Prostate gland (tissue), 2 donors: ENCODE measurements around the gene RASL10B. TPM values are rescaled to one million over a fixed set of nuclear protein-coding genes. Genes with fewer than 3 reads are reported as not detected.

Experiments used
- DNase-seq: peaks from one replicate; pipeline ENCODE4 v3.0.0-alpha.2; 2019; ENCODE audit warnings: low spot score
- H3K27ac ChIP-seq, 2 donors: fragments of 200-600 bp; sonication (generic); 2 replicates each; pipeline ENCODE4 v1.5.1; 2017 to 2019
- H3K27me3 ChIP-seq: fragments of 200-600 bp; sonication (generic); replicated peaks from 2 replicates; pipeline ENCODE4 v1.5.1; 2019; ENCODE audit not compliant: insufficient read depth
- H3K36me3 ChIP-seq, 2 donors: fragments of 200-600 bp; sonication (generic); 1 replicate in 1 of 2; 2 replicates in 1 of 2; pipeline versions ENCODE4 v1.5.1 to v1.8.1; 2017 to 2019
- H3K4me1 ChIP-seq: fragments of 200-600 bp; sonication (generic); replicated peaks from 2 replicates; pipeline ENCODE4 v1.5.1; 2019
- H3K4me3 ChIP-seq, 2 donors: fragments of 200-600 bp; sonication (generic); 2 replicates each; pipeline ENCODE4 v1.5.1; 2017 to 2019
- H3K9me3 ChIP-seq: fragments of 200-600 bp; sonication (generic); 2 replicates; pipeline ENCODE4 v1.5.1; 2017
- POLR2A ChIP-seq: fragments of 450-650 bp; IDR thresholded peaks from one replicate; pipeline ENCODE4 v1.6.1; 2016; ENCODE audit warnings: antibody characterized with exemption, mild to moderate bottlenecking
- POLR2AphosphoS5 ChIP-seq: sonication (generic); formaldehyde crosslinking; IDR thresholded peaks from one replicate; pipeline ENCODE4 v1.6.1; 2017; ENCODE audit warnings: antibody characterized with exemption
- WGBS: methylation state at CpG from one replicate; pipeline ENCODE4 v1.1.5; 2018; 5-methylcytosine and 5-hydroxymethylcytosine counted together
- intact Hi-C: fragments of 100-400 bp; cut with DNase I; formaldehyde crosslinking; loops from one replicate; pipeline ENCODE4 v1.14.2; 2022
- total RNA-seq, 2 donors: library from RNA; depleted of rRNA; stranded (reverse); fragments of >200 nt; gene quantifications; one replicate each; pipeline ENCODE4 v1.1.0, GENCODE V29; 2016
- TF ChIP-seq, protein P1 (sequence below), 4 experiments: fragments of 200-600 bp in 2 of 4; fragments of 450-650 bp in 2 of 4; sonication (generic) in 2 of 4; IDR thresholded peaks; 1 replicate in 3 of 4; 2 replicates in 1 of 4; pipeline ENCODE4 v1.5.1; 2016 to 2019; ENCODE audit warnings: antibody characterized with exemption in 4 of 4, mild to moderate bottlenecking in 2 of 4, moderate library complexity in 2 of 4

Gene RASL10B
- total RNA-seq, 2 donors from 2014 or later, result 5.4 to 7.2 TPM

DNA sequence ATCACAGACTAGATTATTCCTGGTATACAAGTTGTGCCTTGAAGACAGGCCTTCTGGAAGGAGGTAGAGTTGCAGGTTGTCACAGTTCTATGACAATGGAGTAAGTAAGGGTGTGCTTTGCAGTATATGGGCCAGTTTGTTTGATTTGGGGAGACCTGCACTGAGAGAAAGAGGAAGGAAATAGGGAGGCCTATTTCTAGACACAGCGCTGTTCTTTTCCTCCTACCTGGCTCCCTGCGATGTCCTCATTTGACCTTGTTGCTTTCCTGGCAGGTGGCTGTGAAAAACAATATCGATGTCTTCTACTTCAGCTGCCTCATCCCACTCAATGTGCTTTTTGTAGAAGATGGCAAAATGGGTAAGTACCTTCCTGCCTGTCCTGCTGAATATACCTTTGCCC lies 22.5 kb upstream of the RASL10B start:
- no peak overlapping the region for H3K27ac ChIP-seq
- no peaks in the 10 kb centered on the region for H3K36me3 ChIP-seq
- no peaks in the 10 kb centered on the region for H3K4me1 ChIP-seq
- DNase-seq, result no peak
- intact Hi-C loops, result no loop called here
- H3K9me3 ChIP-seq, result no peaks in the 10 kb centered on the region
- H3K4me3 ChIP-seq, result no peak overlapping the region
- no peak for TF ChIP-seq POLR2AphosphoS5
- no peaks in the 10 kb centered on the region for H3K27me3 ChIP-seq
- WGBS, result 76% methylated on average over 3 of the region's 3 CpGs

DNA sequence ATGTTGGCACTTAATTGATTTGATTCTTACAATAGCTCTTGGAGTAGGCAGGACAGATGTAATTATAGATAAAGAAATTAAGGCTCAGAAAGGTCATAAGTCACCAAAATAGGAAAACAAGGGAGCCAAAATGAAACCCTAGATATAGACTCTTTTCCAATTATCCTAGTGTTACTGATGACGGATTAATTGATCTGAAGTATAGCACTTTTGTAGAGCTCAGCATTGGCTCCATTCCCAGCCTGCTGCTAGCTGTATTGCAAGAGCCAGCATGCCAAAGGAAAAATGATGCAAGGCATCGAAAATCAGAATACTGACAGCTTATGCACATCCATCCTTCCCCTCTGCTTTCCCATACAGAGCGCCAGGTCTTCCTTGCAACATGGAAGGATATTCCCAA lies 21.6 kb upstream of the RASL10B start:
- TF ChIP-seq POLR2A, result no peak
- TF ChIP-seq, protein P1, sequence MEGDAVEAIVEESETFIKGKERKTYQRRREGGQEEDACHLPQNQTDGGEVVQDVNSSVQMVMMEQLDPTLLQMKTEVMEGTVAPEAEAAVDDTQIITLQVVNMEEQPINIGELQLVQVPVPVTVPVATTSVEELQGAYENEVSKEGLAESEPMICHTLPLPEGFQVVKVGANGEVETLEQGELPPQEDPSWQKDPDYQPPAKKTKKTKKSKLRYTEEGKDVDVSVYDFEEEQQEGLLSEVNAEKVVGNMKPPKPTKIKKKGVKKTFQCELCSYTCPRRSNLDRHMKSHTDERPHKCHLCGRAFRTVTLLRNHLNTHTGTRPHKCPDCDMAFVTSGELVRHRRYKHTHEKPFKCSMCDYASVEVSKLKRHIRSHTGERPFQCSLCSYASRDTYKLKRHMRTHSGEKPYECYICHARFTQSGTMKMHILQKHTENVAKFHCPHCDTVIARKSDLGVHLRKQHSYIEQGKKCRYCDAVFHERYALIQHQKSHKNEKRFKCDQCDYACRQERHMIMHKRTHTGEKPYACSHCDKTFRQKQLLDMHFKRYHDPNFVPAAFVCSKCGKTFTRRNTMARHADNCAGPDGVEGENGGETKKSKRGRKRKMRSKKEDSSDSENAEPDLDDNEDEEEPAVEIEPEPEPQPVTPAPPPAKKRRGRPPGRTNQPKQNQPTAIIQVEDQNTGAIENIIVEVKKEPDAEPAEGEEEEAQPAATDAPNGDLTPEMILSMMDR (IDR thresholded peaks at IDR 0.05), result no peak
- no peak for TF ChIP-seq POLR2AphosphoS5
- no peaks in the 10 kb centered on the region for H3K9me3 ChIP-seq
- no peak overlapping the region for H3K4me3 ChIP-seq
- no peaks in the 10 kb centered on the region for H3K36me3 ChIP-seq
- no peaks in the 10 kb centered on the region for H3K4me1 ChIP-seq
- no peak overlapping the region for H3K27ac ChIP-seq
- intact Hi-C loops, result no loop called here
- H3K27me3 ChIP-seq, result no peaks in the 10 kb centered on the region
- no peak for DNase-seq
- 67% methylated on average over 3 of the region's 3 CpGs for WGBS

DNA sequence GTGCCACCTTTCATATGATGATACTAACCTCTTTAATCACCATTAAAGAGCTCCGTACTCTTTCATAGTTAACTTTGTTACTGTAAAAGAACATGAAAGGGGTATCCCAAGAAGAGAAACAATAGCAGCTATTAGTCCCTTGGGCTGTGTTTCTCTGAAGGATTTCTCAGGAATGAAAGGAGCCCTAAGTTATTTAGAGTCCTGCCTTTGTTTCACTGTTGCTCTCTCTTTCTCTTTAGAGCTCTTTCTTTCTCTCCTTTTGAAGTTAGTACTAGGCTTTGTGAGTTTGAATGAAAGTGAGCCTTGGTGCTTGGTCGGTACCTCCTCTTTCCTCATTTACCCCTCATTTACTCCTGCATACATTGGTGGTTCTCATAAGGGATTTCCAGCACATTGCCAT lies 20.5 kb upstream of the RASL10B start:
- no peak for TF ChIP-seq POLR2A
- no peak for TF ChIP-seq POLR2AphosphoS5
- TF ChIP-seq, protein P1 (IDR thresholded peaks at IDR 0.05), result no peak
- no peaks in the 10 kb centered on the region for H3K9me3 ChIP-seq
- no peaks in the 10 kb centered on the region for H3K27me3 ChIP-seq
- intact Hi-C loops, result no loop called here
- H3K4me1 ChIP-seq, result no peaks in the 10 kb centered on the region
- 92% methylated on average over 2 of the region's 2 CpGs for WGBS
- no peak overlapping the region for H3K4me3 ChIP-seq
- no peak for DNase-seq
- H3K27ac ChIP-seq, result no peak overlapping the region
- H3K36me3 ChIP-seq, result no peaks in the 10 kb centered on the region

DNA sequence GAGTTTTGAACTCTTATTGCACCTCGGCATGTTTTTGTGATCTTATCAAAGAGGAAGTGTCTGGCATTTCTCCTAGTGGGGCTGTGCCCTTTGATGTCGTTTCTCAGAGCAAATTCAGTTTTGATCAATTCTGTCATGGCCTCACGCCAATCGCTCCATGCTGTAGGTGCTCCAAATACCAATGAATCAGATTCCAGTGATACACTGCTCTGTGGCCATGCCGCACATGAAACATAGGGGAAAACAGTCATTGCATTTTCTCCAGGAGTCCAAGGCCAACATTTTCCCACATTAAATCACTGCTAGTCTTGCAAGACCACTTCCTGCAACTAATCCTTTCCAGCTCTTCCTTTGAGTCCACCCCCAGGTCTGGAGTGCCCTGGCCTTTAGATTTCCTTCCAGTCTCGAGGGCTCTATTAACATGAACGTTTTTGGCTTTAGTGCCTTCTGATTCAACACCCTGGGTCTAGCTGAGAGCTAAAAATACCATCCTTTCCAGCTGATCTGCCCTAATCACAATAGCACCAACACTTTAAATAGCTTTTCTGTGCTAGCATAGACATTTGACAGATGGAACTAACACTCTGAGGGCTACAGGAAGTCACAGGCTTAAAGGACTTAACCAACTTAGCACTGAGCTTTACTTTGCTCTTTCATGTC lies 18.2 kb upstream of the RASL10B start:
- Histone ChIP-seq H3K36me3 (no peaks in the 10 kb centered on the region), H3K4me1 (peaks cover 3% of the 10 kb centered on the region), H3K9me3 (no peaks in the 10 kb centered on the region), H3K4me3 (no peak overlapping the region), H3K27me3 (no peaks in the 10 kb centered on the region), H3K27ac (peak overlapping the region; percentile 6 to 26)
- WGBS, result 26% methylated on average over 7 of the region's 7 CpGs
- TF ChIP-seq POLR2AphosphoS5 (peak; percentile 48), POLR2A (no peak)
- TF ChIP-seq, protein P1 (IDR thresholded peaks at IDR 0.05), result no peak
- intact Hi-C loops, result no loop called here
- DNase-seq, result no peak

DNA sequence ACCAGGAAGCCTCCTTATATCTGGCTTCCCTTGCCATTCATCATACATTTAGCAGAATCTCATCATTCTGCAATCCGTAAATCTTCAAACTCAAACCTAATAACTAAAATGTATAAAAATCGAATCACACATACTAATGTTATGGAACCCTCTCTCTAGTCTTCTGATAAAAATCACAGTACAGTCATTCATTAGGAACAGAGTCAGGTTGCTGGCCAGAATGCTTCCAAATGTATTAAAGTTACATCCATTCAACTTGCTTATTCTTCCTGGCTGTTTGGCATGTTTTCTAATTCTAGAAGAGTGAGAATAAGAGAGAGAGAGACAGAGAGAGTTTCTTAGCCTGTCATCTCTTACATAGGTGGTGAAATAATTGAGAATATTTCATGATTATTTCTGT lies 16.5 kb upstream of the RASL10B start:
- 75% methylated on average over 2 of the region's 2 CpGs for WGBS
- Histone ChIP-seq H3K36me3 (no peaks in the 10 kb centered on the region), H3K4me3 (no peak overlapping the region), H3K9me3 (no peaks in the 10 kb centered on the region), H3K4me1 (peaks cover 3% of the 10 kb centered on the region), H3K27ac (no peak overlapping the region), H3K27me3 (no peaks in the 10 kb centered on the region)
- TF ChIP-seq POLR2AphosphoS5 (no peak), POLR2A (no peak)
- TF ChIP-seq, protein P1 (IDR thresholded peaks at IDR 0.05), result no peak
- intact Hi-C loops, result no loop called here
- no peak for DNase-seq
